ENCODE data around the gene RCN1.

Gene RCN1

DNA sequence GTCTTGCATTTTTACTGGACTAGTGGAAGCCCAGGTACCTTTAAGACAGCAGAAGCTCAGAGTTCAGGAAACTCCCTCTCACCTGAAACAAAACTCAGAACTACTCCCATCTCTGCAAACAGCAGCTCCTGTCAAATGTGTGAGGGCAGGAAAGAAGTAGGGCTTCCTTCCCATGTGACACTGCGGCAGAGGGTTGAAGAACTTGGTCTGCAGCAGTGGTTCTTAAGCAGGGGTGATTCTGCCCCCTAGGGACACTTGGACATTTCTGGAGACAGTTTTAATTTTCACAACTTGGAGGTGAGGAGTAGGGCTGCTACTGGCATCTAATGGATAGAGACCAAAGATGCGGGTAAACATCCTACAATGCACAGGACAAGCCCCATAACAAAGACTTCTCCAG, 63.4 kb downstream of the RCN1 start:
- peak; percentile 27 for TF ChIP-seq CTCF (IDR thresholded peaks at IDR 0.05; ENCODE audit: low read depth, low read length, missing control alignments)
- in situ Hi-C loops (cut with HindIII; ENCODE audit: low sequenced_read_pairs): no loop called here
- DNase-seq (ENCODE audit: low read depth): peak; percentile 2
- H3K4me3 ChIP-seq (ENCODE audit: low read depth, low read length): no peak overlapping the region
